ENCODE measurements around the gene CGNL1. TPM values are rescaled to one million over a fixed set of nuclear protein-coding genes. Genes with fewer than 3 reads are reported as not detected.

Gene CGNL1
- total RNA-seq, 6 experiments from 2014 or later = 23.6 to 54.5 (median 42.9) TPM

- H3K9me3 ChIP-seq = no peaks in the 10 kb centered on the region
- no peaks in the 10 kb centered on the region for H3K27me3 ChIP-seq
- intact Hi-C loops (cut with DNase I) = no loop called here
- peak; percentile 11 to 30 (median 26) for TF ChIP-seq CTCF (IDR thresholded peaks at IDR 0.05)
- TF ChIP-seq POLR2A (IDR thresholded peaks at IDR 0.05) = no peak
- 31% methylated on average over 2 of the region's 2 CpGs for WGBS (ENCODE audit: insufficient coverage, low coverage, low lambda C conversion rate, missing lambda C conversion rate)
- no peaks in the 10 kb centered on the region for H3K4me1 ChIP-seq
- no peak overlapping the region for H3K4me3 ChIP-seq
- DNase-seq = no peak
- peaks cover 0 to 63% (median 11%) of the 10 kb centered on the region in 4 donors for H3K36me3 ChIP-seq
- no peak overlapping the region for H3K27ac ChIP-seq
- peak in 3 of 4 donors; percentile 10 to 25 (median 22) for ATAC-seq
Measured at GRCh38 chr15:57462381-57462780, 86.1 kb downstream of the CGNL1 start.

- intact Hi-C loops (cut with DNase I) = no loop called here
- Histone ChIP-seq H3K4me3 (no peak overlapping the region), H3K9me3 (no peaks in the 10 kb centered on the region)
Measured at GRCh38 chr15:57463360-57463759, 87.1 kb downstream of the CGNL1 start.

GRCh38 chr15:57464480-57464879 lies 88.2 kb downstream of the CGNL1 start:
- Histone ChIP-seq H3K27ac (no peak overlapping the region), H3K27me3 (no peaks in the 10 kb centered on the region), H3K36me3 (peaks cover 0 to 53% (median 8%) of the 10 kb centered on the region in 4 donors), H3K4me3 (no peak overlapping the region), H3K4me1 (no peaks in the 10 kb centered on the region), H3K9me3 (no peaks in the 10 kb centered on the region)
- WGBS (ENCODE audit: insufficient coverage, low coverage, low lambda C conversion rate, missing lambda C conversion rate) = no CpG with 5 or more reads among the region's 3 CpGs
- no peak for ATAC-seq
- no peak for TF ChIP-seq CTCF (IDR thresholded peaks at IDR 0.05)
- TF ChIP-seq POLR2A (IDR thresholded peaks at IDR 0.05) = no peak
- no peak for DNase-seq
- intact Hi-C loops (cut with DNase I) = no loop called here

More at GRCh38 chr15:57463360-57463759, 87.1 kb downstream of the CGNL1 start:
- peaks cover 0 to 55% (median 10%) of the 10 kb centered on the region in 4 donors for H3K36me3 ChIP-seq
- DNase-seq = no peak
- ATAC-seq = peak in 1 of 4 donors; percentile 28
- H3K27ac ChIP-seq = peak overlapping the region in 1 of 3 donors; percentile 6
- no peaks in the 10 kb centered on the region for H3K4me1 ChIP-seq
- 68% methylated on average over 7 of the region's 7 CpGs for WGBS (ENCODE audit: insufficient coverage, low coverage, low lambda C conversion rate, missing lambda C conversion rate)
- no peaks in the 10 kb centered on the region for H3K27me3 ChIP-seq
- no peak for TF ChIP-seq POLR2A (IDR thresholded peaks at IDR 0.05)
- no peak for TF ChIP-seq CTCF (IDR thresholded peaks at IDR 0.05)

GRCh38 chr15:57468486-57468885 lies 92.2 kb downstream of the CGNL1 start:
- no peak for TF ChIP-seq POLR2A (IDR thresholded peaks at IDR 0.05)
- no peak for TF ChIP-seq CTCF (IDR thresholded peaks at IDR 0.05)
- WGBS (ENCODE audit: insufficient coverage, low coverage, low lambda C conversion rate, missing lambda C conversion rate) = 92% methylated on average over 3 of the region's 4 CpGs
- no peaks in the 10 kb centered on the region for H3K9me3 ChIP-seq
- peaks cover 0 to 44% (median 0%) of the 10 kb centered on the region in 4 donors for H3K36me3 ChIP-seq
- ATAC-seq = no peak
- H3K27ac ChIP-seq = no peak overlapping the region
- H3K27me3 ChIP-seq = no peaks in the 10 kb centered on the region
- intact Hi-C loops (cut with DNase I) = no loop called here
- H3K4me3 ChIP-seq = no peak overlapping the region
- H3K4me1 ChIP-seq = no peaks in the 10 kb centered on the region
- DNase-seq = no peak

- no peaks in the 10 kb centered on the region for H3K27me3 ChIP-seq
- no peak overlapping the region for H3K4me3 ChIP-seq
- TF ChIP-seq POLR2A (IDR thresholded peaks at IDR 0.05) (no peak), CTCF (IDR thresholded peaks at IDR 0.05) (no peak)
- no peak for ATAC-seq
- peaks cover 0 to 13% (median 3%) of the 10 kb centered on the region in 4 donors for H3K4me1 ChIP-seq
- WGBS (ENCODE audit: insufficient coverage, low coverage, low lambda C conversion rate, missing lambda C conversion rate) = 97% methylated on average over 3 of the region's 3 CpGs
- intact Hi-C loops (cut with DNase I) = no loop called here
- H3K36me3 ChIP-seq = peaks cover 0 to 38% (median 0%) of the 10 kb centered on the region in 4 donors
- no peak for DNase-seq
- no peaks in the 10 kb centered on the region for H3K9me3 ChIP-seq
- no peak overlapping the region for H3K27ac ChIP-seq
Measured at GRCh38 chr15:57470543-57470942, 94.2 kb downstream of the CGNL1 start.
